HG02884 (cell line): ENCODE measurements around the gene SEMA5A.
"Not testable (repeated sequence)": the region's sequence is repeated elsewhere in the genome, so short reads cannot be mapped to it uniquely, and the experiment has no call there.

Experiments used
- ATAC-seq: cut with Tn5 transposase; IDR thresholded peaks from one replicate; pipeline ENCODE4 v1.9.1; 2021; ENCODE audit warnings: mild to moderate bottlenecking, moderate library complexity; ENCODE audit not compliant: unreplicated experiment

The SEMA5A gene

DNA sequence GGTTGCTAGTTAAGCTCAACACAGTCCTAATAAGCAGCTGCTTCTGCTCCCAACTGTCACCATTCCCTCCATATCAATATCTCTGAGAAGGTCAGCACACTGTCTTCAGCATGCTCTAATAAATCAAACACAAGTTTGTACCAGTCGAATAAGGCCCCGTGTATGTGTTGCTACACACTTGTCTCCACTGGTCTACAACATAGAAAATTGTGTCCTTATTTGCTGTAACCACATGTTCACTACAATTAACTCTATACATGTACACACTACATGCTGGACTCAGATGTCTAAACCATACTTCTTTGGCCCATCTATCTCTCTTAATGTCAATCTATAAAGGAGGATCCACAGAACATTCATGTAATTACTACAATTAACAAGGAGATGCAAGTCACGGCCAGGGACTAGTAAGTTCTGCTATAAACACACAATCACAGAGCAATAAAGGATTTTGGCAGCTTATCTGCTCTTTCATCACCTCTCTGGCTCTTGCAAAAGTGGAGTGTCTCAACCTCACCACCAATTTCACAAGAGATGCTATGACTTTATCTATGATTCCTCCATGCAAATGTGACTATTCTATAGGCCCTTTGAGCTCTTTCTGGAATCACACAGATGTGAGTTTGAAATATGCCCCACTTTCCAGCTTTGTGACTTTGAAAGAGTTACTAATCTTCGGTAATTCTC is 143.9 kb downstream of the SEMA5A start:
- no peak for ATAC-seq

DNA sequence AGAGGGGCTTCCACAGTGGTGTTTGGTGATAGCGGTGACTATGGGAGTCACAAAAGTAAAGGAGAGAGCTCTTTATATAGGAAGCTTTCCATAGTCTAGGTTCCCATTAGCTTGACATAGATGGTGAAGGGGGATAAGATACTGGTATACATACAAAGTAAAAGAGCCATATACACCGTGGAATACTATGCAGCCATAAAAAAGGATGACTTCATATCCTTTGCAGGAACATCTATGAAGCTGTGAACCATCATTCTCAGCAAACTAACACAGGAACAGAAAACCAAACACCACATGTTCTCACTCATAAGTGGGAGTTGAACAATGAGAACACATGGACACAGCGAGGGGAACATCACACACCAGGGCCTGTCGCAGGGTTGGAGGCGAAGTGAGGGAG is 146.1 kb downstream of the SEMA5A start:
- ATAC-seq = not testable (repeated sequence)

DNA sequence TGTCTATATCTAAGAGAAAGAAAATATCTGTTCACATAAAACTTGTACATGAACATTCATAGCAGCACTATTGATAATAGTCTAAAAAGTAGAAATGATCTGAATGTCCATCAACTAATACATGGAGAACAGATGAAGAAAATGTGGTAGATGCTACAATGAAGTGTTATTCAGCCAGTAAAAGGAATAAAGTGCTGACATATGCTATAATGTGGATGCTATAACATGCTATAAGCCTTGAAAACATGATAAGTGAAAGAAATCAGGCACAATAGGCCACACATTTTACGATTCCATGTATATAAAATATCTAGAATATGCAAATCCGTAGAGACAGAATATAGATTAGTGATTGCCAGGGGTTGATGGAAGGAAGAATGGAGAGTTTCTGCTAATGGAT is 146.8 kb downstream of the SEMA5A start:
- ATAC-seq = no peak

DNA sequence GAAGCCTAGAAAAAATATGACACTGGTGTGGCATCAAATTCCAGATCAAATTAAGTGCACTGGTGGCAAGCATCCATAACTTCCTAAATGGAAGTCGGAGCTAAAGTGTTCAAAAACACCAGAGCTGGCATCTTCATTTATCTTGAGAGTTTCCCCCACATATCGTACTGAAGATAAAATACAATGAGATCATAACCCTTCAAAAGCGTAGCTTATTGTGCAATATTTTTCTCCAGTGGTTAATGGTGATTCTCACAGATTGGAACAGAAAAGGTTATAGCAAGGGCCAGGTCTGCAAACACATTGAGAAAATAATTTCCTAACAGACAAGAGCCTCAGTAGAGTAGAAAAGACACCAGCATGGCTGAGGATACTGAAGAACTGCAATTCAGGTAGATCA is 147.6 kb downstream of the SEMA5A start:
- no peak for ATAC-seq

DNA sequence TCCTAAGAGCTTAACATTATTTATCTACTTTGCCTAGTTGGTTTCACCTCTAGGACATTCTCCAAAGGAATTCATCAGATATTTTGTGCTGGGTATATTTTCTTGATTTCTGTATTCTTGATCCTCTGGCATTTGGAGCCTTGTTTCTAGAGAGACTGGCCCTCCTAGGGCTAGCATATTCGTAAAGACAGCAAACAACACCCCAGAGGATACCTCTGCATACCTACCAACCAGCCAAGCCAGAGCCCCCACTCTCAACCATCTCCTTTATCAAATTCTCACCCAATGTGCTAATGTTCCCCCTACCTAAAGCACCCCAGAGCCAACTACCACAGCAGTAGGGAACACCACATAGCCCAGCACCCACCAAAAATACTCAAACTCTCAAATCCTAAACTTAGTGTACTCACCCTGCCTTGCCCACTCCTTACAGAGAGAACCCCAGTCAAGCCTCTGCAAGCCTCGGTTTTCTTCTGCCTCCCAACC is 149.5 kb downstream of the SEMA5A start:
- no peak for ATAC-seq

DNA sequence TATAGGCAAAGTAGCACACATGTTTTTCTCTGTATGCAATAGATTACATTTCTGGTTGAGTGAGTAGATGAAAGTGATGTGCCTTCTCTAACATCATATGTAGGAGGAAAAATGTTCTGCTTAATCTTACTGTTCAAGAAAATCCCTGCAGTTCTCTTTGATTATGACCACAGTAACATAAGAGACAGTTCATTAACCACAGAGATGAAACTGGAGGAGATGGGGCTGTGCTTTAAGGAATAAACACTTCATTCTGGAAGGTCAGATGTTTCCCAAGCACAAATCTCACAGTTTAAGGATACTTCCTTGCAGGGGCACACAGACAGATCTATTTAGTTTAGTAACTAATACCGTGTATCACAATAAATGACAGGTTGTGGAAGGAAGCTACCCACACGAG is 150.2 kb downstream of the SEMA5A start:
- no peak for ATAC-seq

DNA sequence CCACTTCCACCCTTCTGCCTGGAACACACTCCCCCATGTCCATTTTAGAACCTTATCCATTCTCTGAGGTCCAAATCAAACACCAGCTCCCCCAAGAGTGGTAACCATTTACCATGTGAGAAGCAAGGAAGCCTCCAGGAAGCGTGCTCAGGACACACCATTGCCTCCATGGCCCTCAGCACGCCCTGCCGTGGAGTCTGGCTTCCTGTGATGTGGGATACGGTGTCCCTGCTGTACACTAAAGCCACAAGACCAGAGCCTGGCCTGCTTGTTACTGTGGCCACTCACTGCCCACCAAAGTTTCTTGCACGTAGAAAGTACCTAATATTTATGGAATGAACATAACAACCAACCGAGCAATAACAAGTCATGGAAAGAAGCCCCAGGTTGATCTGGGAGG is 151.7 kb downstream of the SEMA5A start:
- ATAC-seq = no peak

DNA sequence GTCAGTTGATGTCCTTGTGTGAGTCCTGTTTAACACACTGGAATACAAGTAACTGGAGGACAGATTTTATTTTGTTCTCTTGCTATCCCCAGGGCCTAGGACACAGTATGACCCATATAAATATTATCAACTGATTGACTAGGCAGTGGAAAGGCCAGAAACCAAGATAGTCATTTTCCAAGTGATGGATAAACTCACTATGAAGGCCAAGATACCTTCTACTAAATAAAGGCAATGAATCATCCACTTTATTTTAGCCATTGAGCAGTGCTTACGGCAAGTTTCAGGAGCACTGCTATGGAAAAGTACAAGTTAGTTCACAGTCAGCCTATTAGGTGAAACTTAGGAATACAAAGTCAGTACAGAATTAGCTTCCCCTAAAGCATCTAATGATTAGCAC is 153.2 kb downstream of the SEMA5A start:
- no peak for ATAC-seq

DNA sequence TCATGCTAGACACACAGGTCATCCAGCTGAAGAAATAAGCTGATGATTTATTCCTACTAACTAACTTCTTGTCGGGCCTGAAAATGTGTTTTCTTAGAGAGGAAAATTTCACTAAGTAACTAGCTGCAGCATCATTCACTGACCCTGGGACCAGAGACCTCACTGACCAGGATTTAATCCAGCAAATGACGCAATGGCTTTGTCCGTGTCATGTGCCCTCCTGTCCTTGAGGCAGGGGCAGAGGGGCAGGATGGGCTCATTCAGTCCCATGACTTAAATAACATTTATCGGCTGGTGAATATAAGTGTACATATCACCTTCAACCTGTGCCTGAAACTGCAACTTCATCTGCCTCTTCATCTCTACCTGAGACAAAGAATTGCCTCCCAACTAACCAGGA is 154.8 kb downstream of the SEMA5A start:
- no peak for ATAC-seq

DNA sequence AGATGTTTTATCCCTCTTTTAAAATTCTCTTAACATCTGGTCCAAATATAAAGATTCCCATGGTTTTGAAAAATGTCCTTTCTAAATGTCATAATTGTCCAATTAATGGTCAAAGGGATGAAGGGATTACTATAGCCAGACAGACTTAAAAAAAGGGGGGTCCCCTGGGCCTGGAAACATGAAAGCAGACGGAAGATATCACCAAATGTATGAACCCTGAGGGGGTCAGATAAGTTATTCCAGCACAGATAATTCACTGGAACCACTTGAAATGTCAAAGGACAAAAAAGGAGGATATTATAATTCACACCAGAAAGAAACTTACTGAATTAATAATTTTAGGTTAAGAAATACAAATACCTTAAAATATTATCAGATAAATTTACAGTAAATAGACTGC is 155.8 kb downstream of the SEMA5A start:
- no peak for ATAC-seq

DNA sequence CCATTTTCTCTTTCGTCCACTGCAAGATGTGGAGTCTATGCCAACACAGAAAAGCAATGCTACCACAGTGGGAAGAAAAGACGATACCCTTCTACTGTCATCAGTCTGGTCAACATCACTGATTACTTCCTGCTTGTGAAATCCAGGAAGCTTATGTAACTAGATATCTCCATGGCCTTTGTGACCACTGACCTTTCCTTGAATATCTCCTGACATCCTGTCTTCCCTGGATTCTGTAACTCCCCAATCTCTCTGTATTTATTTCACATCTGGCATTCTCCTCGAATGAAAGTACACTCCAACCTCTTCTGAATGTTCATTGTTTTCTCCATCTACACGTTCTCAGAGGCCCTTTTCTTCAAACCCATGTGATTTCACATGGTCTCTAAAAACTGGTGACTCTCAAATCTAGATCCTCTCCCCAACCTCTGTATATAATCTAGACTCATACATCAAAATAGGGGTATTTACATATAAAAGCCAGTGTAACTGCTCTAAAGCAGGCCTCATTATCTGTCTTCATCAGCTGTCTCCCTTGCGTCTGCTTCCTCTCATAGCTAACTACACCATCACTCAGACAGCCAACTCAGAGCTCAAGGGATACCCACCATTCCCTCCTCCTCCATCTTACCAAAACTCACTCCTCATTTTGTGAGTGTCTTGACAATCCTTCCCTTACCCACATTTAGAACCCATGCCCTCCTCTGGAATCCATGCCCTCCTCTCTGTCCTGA is 156.8 kb downstream of the SEMA5A start:
- ATAC-seq = no peak

DNA sequence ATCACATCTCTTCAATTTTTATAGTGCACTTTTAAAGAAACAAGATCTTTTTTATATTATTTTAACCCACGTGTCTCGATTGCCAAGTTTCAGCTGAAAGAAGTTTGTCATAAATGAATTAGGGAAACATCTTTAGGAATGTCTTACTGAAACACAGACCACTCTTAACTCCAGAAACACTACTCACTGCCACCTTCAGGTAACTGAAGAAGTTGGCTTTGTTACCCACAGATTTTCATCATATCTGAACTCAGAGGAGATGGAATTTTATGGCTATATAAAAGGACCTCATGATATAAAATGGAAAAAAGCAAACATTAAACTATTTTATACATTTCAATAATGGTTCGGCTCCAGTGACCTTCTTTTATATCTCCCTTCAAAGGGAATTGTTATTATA is 158.0 kb downstream of the SEMA5A start:
- no peak for ATAC-seq

DNA sequence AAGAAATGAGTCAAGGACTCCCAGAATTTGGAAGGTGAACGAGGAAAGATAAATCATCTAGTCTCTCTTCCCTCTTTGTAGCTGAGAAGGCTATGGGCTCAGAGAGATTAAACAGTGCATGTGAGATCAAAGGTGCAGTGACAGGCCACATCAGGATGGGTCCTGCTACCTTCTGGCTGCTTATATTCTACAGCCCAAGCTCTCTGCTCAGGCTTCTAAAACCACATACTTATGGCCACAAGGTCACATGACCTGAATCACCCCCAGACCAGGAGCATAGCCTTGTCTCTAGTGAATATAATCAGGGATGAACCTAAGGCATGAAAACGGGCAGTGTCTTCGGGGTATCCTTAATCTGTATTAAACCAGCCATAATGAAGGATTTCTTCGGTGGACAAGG is 158.9 kb downstream of the SEMA5A start:
- ATAC-seq = no peak

DNA sequence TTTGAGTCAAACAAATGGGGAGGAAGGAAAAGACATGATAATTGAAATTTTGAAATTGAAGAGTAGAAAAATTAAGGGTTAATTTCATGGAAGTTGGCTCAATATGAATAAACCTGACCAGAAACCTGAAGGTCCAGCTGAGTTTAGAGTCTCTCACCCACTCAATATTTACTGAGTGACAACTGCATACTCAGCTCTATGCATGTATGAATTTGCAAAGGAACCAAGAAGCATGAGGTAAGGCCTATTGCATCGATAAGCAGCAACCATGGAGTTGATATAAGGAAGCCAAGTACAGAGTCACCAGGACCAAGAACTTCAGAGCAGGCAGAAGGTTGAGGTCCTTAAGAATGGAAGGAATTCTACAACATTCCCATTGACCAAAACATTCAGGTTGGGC is 163.4 kb downstream of the SEMA5A start:
- no peak for ATAC-seq

DNA sequence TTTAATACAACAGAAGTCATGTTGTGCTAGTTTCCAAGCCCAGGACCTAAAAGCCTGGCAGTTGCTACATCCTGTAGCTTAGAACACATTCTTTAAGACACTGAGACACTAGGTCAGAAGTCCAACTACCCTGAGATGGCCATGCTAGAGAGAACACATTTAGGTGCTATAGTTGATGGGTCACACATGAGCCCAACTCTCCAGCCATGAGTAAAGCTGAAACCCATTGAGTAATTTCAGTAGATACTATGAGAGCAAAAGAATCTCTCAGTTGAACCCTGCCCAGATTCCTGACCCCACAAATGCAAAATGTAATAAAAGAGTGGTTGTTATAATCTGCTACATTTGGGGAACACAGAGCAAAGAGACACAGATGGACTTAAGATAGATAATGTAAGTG is 164.4 kb downstream of the SEMA5A start:
- peak; percentile 97 for ATAC-seq

DNA sequence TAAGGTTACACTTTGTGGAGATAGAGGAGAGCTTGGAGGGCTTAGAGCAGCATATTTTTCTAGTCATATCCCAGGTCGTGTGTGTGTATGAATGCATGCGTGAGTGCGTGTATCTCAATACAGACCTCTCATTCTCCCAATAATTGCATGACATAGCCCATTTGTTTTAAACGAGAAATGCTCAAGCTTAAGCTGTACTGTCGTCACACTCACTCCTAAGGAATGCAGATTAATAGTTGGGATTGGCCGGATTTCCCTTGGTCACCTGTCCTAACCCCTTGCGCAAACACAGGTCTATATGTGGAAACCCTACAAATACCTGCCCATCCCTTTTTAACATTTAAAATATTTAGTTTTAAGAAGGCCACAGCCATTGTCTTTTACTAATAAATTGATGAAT is 165.8 kb downstream of the SEMA5A start:
- ATAC-seq = no peak

DNA sequence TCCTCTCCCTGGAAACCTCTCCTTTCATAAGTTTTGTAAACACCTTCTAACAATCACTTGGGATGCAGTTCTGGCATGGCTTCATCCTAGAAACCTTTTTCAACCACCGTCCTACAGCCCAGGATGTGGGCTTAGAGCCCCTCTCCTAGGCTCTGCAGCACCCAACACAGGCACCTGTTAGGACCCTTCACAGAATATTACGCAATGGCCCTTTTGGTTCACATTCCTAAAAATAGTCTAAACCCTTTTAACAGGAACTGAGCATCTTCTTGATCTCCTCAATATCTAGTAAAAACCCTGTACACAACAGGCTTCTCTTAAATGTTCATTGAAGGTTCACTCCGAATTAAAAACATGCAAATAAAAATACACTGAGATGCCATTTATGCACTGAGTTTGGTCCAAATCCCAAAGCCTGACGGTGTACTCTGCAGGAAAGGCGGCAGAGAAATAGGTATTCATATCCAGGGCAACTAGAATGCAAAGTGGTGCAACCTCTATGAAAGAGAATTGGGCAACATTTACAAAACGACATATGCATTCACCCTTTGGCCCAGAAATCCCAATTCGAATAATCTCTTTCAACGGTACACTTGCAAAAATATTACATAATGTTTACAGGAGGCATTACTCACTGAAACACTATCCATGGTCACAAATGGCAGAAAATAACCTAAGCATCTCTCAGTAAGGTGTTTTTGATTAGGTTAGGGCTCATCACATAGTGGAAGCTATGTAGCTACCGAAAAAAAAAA is 169.3 kb downstream of the SEMA5A start:
- ATAC-seq = no peak

DNA sequence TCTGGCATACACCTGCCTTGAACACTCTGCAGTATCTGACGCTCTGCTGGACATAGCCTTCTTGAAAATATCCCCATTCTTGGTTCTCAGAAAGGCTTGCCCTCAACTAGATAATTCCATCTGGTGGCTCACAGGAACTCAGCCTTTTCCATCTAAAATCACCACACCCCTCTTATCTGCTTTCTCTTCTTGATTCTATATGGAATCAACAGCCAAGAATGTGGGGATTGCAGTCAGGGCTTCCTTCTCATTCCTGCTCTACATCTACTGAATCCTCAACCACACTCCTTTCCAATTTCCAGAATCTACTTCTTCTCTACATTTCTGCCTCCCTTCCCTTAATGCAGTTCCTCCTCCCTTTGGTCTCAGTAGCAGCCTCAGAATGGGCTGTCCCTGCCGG is 170.1 kb downstream of the SEMA5A start:
- no peak for ATAC-seq

DNA sequence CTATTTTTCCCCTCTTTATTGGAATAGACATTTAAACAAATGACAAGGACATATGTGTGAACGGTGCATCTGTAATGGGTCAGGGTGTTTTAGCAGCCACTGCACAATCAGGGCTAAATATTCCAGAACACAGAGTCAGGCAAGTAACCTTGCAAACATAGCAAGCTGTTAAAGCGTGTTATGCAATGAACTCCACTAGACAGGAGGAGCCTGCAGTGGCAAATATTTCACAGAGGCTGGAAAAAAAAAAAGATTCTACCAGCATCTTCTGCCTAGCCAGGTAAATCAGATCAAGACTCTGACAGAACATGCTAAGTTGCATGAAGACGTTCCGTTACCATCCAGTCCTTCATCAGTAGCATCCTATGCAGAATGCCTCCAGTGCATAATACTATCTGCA is 171.8 kb downstream of the SEMA5A start:
- no peak for ATAC-seq

DNA sequence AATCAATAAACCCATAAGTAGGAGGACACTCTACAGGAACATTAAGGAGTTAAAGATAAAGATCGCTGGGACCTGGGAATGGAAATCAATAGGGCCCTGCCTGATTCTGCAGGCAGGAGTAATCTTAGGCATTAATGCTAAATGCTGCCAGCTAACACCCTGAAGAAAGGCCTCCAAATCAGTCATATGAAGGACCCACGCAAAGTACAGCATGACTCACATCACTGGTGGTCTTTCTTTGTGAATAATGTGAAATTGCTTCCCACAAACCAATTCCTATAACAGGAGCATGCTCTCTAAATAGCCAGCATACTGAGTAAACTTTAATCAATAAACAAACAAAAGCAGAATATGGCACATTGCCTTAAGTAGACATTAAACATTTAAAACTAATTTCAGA is 172.3 kb downstream of the SEMA5A start:
- ATAC-seq = no peak

DNA sequence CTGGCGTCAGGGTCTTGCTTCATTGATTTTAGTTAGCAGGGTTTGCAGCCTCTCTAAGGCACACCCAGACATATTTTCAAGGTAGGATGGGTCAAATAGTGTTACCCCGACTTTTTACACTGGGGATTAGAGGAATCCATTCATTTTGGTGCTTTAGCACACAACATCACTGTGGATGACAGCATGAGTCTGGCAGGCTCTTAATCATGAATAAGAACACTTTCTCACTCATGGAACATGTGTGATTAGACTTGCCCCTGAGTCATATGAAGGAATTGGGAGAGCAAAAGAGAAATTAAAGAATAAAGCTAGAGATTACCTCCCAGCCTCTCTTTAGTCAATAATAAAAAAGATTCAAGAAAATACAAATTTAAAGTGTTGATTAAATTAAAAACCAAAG is 175.6 kb downstream of the SEMA5A start:
- ATAC-seq = no peak

DNA sequence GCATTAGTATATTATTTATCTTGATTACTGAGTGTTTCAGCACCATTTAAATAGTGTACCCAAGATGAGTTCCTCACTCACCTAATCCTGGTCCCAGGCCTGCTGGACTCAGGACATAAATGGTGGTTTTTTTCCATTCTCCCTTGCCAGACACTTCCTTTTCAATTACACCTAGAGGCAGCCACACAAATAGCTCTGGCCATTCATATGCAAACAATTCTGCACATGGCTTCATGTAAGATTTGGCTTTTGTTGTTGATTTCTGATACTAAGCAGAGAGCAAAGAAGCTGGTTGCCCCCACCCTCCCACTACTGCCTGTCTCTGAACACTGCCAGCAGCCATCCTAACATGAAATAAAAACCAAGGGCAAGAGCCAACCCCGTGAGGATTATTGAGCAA is 180.4 kb downstream of the SEMA5A start:
- no peak for ATAC-seq
